HG02943 (cell line): ENCODE results near the gene HSBP1.
A peak's percentile ranks its signal among the peaks of the same experiment; 100 is the strongest.

Source experiments
- ATAC-seq: cut with Tn5 transposase; IDR thresholded peaks from one replicate; pipeline ENCODE4 v1.9.1; 2021; ENCODE audit warnings: mild to moderate bottlenecking, low read depth, moderate library complexity; ENCODE audit not compliant: unreplicated experiment

HSBP1 gene

DNA sequence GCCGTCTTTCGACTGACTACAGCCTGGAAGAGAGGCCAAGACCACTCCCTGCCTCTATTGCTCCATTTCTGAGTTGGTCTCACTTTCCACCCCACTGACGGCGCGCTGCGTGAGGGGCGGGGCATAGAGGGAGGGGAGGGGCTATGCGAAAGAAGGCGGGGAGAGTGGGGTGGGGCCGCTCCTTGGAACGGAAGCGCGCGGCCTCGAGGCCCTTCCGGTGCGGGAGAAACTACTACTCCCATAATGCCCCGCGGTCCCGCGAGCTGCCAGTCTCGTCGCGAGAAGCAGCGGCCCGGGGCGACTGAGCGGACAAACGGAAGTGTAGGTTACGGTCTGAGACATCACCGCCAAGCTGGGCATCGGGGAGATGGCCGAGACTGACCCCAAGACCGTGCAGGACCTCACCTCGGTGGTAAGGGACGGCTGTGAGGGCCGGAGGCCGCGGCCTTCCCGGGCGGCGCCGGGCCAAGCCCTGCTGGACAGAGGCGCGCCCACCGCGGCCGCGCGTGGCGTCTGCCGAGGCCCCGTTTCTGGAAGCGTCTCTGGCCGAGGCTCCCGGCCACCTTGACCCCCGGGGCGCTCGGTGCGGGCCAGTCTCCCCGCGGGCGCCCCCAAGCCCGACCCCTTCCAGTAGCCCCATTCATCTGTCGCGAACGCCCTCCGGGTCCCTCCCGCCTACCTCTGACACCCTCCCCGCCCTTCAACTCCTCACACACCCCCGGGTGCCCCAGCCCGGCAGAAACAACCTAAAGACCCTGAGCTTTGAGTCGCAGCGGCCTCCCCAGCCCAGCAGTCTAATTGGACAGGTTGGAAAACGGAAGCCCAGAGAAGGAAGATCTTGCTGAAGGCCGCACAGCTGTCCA, at the start of gene HSBP1:
Gene HSBP1, plus strand, starts transcription at position 269 of the 863 bp plus-strand sequence. Its CDS starts 99 bp downstream, at position 368.
- ATAC-seq, result peak; percentile 95

DNA sequence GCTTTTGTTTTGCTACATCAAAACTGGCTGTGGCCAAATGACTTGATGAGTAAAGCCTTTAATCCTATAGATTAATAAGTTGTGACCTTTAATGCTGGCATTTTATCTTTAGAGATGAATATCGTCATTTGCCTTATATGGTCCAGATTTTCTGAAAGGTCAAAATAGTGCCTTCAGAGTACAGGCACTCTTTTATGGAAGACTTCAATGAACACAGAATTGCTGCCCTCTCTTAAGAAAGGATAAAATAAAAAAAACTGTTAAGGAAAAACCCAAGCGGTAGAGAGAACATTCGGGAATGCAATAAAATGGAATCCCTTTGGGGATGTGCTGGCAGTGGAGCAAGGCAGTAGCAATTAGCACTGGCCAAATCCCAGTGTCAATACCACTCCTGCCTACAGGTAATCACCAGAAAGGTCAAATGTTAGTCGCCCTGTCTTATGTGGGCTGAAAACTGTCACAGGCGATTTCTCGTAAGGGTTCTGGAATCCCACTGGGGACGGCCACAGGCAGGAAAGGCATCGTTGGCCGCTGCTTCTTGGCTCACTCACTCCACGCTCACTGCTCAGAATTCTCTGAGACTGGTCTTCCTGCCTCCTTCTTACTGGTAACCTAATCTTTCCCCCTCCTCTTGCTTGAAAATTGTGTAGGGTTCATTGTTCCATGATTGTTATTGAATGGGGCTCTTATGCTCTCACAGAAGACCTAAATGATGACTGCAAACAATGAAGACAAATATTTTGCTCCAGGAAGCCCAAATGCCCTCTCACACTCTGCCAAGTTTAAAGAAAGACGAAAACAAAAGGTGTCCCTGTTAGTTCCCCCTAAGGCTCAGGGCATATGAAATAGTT, 45.4 kb upstream of the HSBP1 start:
- no peak for ATAC-seq

DNA sequence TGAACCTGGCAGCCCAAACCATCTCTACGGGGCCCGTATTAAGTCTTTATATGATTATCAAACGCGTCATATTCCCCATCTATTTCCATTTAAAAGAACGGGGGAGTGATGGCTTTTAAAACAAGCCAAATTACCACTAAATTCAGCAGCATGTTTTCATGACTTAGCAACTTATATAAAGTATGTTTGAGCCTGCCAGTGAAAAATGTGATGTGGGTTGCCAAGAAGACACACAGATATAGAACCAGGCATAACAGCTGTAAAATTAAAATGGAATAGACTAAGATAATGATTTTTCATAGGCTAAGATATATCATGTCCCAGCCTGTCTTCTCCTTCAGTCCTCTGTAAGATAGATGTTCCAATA, 44.8 kb upstream of the HSBP1 start:
- ATAC-seq, result no peak

DNA sequence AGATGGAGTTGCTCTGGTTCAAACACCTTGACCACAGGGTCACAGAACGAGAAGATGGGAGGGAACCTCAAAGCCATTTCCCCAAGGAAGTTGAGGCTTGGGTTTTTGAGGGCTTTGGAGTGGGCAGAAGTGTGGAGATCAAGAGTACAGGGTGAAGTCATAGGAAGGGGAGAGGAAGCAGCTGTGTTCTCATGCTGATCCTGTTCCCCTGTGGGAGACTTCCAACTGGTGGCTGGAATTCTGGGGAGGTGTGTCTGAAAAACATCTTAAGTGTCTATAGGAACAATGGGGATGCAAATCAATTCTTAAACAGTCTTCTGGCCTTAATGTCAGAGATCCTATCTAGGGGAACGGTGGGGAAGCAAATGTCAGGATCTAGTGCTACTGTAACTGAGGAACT, 38.8 kb upstream of the HSBP1 start:
- no peak for ATAC-seq

DNA sequence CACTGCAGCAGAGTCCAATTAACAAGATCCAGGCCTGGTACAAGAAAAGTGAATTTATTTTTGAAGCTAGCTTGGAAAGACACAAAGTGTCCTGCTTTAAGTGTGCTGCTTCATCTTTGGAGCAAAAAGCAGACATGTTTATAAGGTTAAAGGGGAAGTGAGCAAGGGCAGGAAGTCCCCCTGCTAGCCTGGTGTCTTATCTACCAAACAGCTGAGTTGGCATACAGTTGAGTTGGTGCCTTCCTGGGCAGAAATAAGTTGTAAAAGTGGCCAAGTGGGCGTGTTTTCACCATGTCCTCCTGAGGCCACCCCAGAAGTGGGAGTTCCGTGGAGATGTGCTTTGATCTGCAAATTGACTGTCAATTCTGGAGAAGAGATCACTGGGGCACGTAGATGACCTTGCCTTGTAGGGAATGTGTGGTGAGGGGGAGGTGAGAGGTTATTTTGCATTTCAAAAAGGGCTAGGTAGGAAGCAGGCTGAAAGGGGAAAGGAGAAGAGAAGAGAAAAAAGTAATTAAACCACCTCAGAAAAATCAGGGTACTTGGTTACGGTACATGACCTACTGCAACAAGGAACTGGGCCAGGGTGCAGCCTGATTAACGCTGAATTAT, 38.3 kb upstream of the HSBP1 start:
- no peak for ATAC-seq

DNA sequence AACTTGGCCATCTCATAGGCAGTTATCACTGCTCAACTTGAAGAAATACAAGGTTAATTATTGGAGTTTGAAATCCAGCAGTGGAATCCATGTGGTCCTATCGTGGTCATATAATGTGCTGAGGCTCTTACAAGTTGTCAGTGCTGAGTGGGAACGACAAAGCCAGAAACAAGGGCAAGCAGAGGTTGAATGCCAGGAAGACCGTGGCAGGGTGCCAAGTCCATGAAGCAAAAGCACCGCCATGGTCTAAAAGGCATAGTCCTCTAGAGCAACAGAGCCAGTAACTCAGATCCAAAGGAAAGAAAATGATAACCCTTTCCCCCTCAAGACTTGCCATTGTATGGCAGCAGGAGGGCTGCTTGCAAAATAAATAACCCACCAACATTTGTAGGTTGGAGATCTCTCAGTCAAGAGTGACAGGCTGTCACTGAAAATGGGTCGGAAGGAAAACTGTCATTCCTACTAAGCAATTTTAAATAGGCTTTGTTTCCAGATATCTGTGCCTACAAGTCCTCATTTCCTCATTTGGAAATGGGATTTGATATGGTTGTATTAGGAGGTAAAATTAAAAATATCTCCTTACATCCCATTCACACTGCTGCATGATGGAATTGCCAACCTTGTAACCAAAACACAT, 36.4 kb upstream of the HSBP1 start:
- no peak for ATAC-seq

DNA sequence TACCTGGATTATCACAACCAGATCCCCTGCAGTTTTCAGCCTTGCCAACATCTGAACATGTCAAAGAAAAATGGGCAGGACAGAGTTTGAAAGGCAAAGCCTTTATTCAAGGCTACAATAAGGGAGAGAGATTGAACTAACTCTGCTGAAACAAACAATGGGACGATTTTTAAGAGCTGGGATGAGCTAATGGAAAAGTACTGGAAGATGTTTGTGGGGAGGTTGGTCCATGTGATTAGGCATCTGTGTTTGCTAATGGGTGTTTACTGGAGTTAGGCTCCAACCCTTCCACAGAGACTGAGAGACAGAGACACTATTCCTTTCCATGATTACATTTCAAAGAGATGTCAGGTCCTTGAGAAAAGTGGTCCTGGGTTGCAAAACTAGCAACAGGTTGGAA, 35.0 kb upstream of the HSBP1 start:
- ATAC-seq, result no peak

DNA sequence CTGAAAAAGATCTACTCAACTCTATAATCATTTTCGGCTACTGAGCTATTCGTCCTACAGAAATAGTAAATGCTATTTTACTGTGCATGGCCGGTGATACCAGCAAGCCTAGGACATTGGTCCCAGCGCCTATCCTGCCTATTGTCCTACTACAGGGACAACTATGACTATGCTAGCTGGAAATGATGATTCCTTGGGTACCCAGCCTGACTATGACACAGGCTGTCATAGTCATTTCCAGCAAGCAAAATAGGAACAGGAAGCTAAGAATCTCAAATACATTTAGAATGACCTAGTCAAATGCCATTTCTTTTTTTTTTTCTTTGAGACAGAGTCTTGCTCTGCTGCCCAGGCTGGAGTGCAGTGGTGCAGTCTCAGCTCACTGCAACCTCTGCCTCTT, 33.7 kb upstream of the HSBP1 start:
- no peak for ATAC-seq

DNA sequence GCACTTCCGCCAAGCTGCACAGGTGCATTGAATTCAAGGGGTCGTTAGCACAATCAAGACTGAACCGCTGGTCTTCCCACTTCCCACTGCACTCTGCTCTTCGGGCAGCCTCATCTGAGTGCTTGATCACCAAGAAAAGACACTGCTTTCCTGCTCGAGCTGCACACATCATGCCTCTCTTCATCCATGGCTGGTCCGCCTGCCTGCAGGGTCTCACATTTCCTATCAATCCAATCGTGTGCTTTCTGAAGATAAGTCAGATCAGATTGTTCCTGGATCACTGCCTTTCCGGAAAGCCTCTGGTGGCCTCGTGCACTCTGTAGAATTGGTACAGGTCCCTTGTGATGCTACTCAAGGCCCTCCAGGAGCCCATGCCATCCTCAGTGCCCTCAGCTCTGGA, 30.8 kb upstream of the HSBP1 start:
- ATAC-seq, result no peak

DNA sequence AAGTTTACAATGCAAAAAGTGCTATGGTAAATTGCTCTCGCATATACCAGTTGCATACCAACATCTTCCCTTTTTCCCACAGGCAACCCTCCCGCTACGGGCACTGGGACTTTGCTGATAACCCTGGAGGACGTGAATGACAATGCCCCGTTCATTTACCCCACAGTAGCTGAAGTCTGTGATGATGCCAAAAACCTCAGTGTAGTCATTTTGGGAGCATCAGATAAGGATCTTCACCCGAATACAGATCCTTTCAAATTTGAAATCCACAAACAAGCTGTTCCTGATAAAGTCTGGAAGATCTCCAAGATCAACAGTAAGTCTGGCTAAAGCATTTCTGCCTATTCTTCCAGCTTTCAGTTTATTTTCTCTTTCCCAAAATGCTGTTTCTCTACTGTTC, 27.9 kb upstream of the HSBP1 start:
- no peak for ATAC-seq

DNA sequence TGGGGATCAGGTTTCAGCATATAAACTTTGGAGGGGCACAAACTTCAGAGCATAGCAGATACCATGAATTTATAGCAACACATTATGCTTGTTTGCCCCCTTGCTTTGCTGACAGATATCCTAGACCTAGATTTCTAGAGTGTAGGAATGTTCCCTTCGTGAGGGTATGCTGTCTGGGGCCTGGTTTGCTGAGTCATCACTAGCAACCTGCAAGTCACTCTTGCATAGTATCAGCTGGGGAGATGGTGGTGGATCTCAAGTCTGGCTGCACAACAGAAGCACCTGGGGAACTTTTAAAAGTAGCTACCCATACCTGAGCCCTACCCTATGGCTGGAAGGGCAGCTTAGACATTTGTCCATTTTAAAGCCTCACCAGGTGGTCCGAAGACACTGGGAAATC, 22.3 kb upstream of the HSBP1 start:
- no peak for ATAC-seq

DNA sequence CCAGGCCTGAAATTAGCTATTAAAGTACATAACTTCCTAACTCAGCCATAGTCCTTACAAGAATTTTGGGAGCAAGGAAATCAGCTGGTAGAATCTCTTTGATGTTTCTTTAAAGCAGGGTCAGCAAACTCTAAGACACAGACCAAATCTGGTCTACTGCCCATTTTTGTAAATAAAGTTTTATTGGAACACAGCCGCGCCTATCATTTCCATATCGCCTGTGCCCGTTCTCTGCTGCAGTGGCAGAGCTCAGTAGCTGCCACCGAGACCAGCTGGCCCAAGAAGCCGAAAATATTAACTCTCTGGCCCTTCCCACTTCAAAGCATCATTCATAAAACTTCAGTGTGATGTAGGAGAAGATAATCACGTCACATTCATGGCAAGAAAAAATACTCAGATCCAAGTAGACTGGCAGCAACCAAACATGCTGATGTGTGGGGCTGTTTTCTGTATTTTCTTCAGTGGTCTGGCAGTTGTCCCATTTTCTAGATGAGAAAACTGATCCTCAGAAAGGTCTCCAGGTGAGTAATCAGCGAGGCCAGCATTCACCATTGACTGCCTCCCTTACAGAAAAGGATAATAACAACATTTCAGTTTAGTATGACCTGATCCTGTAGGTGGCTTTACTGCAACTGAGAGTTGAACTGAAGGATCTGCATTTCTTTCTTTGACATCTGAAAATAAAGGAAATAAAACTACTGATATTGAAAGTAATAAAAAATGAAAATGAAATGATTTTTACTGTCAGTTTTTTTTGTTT, 18.0 kb upstream of the HSBP1 start:
- ATAC-seq, result no peak

DNA sequence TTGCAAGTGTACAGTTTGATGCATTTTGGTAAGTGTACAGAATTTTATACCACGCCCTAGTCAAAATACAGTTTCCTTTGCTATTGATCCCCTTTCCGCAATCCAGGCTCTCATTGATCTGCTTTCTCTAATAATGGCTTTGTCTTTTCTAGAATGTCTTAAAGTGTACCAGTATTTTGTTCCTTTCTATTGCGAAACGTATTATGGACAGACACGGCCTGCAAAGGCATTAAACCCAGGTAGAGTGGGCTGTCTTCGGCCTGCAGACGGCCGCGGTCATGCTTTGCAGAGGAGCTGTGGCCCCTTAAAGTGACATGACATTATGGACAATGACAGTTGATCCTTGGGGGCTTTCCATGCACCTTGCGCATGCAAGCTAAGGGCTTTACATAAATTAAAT, 15.9 kb upstream of the HSBP1 start:
- ATAC-seq, result no peak

DNA sequence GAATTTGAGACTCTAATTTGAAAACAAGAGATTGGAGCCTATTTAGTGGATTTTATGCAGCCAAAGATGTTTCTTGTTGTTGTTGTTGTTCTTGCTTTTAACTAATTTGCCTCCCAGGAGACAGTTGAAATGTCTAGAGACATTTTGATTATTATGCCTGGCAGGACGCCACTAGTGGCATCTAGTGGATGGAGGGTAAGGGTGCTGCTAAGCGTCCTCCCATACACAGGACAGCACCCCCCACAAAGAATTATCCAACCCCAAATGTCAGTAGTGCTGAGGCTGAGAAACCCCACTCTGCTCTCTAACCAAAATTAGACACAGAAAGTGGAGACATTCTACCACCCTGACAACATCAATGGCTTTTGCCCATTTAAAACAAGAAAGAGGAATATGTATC, 15.4 kb upstream of the HSBP1 start:
- ATAC-seq, result no peak

DNA sequence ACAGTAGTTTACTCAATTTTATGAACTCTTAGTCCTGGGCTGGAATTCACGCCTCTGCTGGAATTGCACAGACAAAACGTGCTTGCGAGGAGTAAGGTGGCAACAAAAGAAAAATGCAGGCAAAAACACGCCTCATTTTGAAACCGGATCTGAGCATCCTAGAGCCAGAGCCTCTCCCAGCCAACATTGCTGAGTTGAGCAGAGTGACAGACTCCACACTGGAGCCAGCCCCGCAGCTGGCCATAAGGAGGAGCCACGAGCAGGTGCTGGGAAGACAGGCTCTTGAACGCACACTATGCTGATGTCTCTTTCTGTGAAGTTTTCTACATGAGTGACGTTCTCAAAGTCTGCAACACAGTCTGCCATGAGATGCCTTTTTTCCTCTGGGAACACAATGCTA, 14.6 kb upstream of the HSBP1 start:
- ATAC-seq, result no peak

DNA sequence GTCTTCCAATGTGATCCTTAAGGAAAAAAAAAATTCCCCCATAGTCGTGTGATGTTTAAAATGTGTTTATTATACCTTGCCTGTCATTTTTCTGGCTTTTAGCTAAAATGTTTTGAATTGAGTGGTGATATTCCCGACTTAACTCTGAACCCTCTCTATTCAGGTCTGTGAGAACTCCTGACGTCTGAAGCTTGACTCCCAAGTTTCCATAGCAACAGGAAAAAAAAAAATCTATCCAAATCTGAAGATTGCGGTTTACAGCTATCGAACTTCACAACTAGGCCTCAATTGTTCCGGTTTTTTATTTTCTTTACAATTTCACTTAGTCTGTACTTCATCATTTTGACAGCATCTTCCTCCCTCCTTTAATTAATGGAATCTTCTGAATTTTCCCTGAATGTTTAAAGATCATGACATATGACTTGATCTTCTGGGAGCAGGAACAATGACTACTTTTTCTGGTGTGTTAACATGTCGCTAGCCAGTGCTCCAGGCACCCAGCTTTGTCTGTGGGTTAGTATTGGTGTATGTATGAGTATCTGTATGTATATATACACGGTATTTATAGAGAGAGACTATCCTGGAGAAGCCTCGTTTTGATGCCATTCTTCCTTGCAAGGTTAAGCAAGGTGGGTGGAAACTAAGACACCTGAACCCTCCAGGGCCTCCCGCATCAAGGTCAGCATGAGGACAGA, 12.8 kb upstream of the HSBP1 start:
- ATAC-seq, result no peak

DNA sequence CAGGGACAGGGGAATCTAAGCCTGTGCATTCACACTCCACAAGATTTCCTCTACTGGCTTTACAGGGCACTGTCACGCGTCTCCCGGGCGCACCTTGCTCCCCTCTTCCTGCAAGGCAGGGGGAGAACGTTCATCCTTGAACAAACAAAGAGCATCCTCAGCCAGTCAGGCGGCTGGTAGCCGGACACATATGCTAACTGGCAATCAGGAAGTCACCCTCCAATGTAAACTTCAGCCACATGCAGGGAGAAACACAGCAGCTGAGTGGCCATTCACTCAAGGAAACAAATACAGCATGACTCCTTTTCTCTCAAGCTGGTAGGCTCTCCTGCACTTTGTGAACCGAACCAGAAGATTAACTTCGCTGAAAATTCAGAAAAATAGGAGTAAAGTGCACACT, 10.8 kb upstream of the HSBP1 start:
- ATAC-seq, result no peak

DNA sequence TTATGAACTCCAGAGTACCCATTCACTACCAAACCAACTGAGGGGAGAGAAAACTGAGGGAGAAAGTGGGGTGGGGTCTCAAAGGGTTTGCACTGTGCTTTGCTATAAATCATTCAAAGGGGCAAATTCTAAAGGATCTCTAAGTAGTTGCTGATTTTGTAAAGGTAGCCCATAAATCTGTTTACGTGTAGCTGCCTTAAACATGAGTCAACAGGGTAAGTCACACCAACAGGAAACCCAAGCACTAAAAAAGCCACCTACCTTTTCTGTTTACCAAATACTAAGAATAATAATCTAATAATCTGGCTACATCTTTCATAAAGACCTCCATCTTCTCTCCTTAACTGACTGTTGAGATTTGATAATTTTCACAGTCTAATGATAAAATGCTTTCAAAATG, 8.4 kb upstream of the HSBP1 start:
- no peak for ATAC-seq

DNA sequence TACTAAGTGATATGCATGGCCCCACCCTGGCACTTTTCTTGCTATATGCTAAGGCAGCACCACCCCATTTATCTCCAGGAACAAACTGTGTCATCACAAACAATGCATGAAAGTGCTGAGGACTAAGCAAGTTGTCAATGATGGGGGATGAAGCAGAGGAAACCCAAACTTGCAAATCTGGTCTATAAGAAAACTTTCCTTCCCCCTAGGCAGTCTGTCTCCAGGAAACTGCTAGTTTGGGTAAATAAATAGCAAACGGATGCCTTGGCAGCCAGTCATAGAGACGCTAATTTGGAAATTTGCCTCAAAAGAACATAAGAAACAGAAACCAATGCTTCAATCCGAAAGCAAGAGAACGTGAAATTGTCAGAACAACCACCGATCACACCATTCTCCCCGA, 5.6 kb upstream of the HSBP1 start:
- no peak for ATAC-seq
